ENCODE data around the gene FAM184B. TPM values are rescaled to one million over a fixed set of nuclear protein-coding genes. Genes with fewer than 3 reads are reported as not detected.
"Not testable (repeated sequence)": the region's sequence is repeated elsewhere in the genome, so short reads cannot be mapped to it uniquely, and the experiment has no call there.

Gene FAM184B
- total RNA-seq, 1 donor from 2014 or later, result not detected

DNA sequence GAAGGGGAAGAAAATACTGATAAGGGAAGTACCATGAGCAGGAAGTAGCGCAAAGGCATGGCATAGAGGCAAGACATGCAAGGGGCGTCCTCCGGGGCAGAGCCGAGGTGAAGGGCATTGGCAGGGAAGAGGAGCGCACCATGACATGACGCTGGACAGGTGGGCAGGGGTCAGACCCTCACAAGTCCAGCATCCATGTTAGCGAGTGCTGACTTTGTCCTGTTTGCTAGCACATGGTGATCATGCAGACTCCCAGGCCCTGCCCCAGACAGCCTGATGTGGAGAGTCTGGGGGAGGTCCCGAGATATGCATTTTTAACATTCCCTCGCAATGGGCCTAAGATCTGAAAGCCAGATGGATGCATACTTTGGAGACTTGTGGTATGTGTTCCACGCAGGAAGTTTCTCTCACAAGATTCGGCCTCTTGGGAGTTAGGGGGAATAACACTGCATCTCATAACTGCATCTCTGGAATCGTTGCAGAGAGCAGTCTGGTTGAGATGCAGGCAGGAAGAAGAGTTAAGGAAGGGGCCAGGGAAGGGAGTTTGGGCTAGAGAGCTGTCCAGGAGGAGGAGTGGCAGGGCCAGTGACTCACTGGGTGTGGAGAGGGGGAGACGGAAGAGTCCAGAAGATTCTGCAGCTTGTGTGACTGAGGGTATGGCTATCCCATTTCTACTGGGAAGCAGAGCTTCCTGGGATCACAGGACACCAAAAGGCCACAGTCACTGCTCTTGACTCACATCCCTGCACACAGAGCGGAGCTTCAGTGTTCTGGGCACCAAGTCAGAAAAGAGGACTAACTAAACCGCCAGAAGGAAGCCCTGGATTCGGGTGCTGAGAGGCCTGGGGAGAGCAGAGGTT lies 59.7 kb downstream of the FAM184B start:
- DNase-seq (ENCODE audit: extremely low read depth, low read depth, low spot score), result no peak

DNA sequence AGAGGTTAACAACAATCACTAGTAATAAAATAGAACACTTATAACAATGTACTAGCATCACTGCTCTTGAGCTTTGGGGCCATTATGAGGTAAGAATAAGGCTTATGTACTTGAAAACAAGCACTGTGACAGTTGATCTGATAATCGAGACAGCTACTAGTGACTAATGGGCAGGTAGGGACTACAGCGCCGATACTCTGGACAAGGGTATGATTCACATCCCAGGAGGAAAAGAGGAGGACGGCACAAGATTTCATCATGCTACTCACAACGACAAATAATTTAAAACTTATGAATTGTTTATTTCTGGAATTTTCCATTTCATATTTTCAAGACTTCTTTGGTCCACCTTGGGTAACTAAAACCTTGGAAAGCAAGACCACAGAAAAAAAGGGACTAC lies 62.3 kb downstream of the FAM184B start:
- DNase-seq (ENCODE audit: extremely low read depth, low read depth, low spot score), result no peak

DNA sequence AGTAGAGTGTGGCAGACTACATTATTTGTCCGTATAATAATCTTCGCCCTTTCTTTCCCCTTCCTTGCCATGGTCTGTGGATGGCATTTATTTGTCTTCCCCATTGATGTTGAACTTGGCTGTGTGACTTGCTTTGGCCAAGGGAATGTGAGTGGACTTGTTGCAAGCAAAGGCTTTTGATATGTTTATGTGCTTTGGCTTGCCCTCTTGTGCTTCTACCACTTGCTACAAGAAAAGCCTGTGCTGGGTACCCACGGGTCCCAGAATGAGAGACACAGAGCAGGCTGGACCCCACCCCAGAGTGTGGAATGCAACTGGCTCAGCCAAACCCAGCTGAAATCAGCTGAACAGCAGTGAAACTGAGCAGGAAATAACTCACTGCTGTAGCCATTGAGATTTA lies 63.0 kb downstream of the FAM184B start:
- no peak for DNase-seq (ENCODE audit: extremely low read depth, low read depth, low spot score)

- DNase-seq (ENCODE audit: extremely low read depth, low read depth, low spot score), result no peak
These were observed 64.1 kb downstream of the FAM184B start for GRCh38 chr4:17717301-17717700.

- no peak for DNase-seq (ENCODE audit: extremely low read depth, low read depth, low spot score)
These were observed 65.9 kb downstream of the FAM184B start for GRCh38 chr4:17715511-17715910.

GRCh38 chr4:17713779-17714178 lies 67.6 kb downstream of the FAM184B start:
- DNase-seq (ENCODE audit: extremely low read depth, low read depth, low spot score), result no peak

GRCh38 chr4:17712166-17712565 lies 69.3 kb downstream of the FAM184B start:
- no peak for DNase-seq (ENCODE audit: extremely low read depth, low read depth, low spot score)

DNA sequence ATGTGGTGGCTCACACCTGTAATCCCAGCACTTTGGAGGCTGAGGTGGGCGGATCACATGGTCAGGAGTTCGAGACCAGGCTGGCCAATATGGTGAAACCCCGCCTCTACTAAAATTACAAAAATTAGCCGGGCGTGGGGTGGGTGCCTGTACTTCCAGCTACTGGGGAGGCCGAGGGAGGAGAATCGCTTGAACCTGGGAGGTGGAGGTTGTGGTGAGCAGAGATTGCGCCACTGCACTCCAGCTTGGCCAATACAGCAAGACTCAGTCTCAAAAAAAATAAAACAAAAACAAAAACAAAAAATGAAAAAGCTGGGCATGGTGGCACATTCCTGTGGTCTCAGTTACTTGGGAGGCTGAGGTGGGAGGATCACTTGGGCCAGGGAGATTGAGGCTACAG lies 70.2 kb downstream of the FAM184B start:
- not testable (repeated sequence) for DNase-seq (ENCODE audit: extremely low read depth, low read depth, low spot score)

GRCh38 chr4:17709763-17710068 lies 71.7 kb downstream of the FAM184B start:
- DNase-seq (ENCODE audit: extremely low read depth, low read depth, low spot score), result no peak

- DNase-seq (ENCODE audit: extremely low read depth, low read depth, low spot score), result no peak
These were observed 72.2 kb downstream of the FAM184B start for GRCh38 chr4:17708992-17709762.

DNA sequence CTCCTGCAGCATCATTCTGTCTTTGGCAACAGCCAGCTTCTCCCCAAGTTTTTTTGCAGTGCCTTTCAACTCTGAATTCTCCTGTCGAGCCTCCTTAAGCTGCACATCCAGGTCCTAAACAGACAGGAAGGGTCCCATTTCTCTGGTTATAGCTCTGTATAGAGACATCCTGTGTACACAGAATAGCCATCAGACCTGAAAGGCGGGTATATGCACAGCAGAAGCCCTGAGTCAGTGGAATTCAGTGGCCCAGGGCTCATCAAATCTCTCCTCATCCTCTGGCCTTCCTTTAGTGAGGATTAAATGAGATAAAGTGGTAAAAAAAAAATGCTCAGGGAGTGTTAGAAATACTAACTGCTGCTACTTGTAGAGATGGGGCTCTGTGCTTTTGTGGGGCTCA lies 73.8 kb downstream of the FAM184B start:
- DNase-seq (ENCODE audit: extremely low read depth, low read depth, low spot score), result no peak

DNA sequence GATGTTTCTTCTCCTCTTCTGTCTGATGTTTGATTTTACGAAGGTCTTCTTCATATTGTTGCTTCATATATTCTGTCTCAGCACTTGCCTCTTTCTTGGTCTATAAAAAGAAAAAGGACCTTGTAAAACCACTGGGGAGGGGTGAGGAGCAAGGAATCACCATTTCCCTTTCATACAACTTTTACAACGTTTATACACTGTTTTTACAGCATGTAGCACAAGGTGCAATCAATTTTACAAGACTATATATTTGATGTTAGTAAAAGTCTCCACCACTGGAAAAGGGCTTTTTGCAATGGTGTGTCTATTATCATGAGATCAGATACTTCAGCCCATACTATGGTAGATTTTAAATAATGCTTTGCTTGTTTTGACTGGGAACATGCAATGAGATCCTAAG lies 76.3 kb downstream of the FAM184B start:
- no peak for DNase-seq (ENCODE audit: extremely low read depth, low read depth, low spot score)

DNA sequence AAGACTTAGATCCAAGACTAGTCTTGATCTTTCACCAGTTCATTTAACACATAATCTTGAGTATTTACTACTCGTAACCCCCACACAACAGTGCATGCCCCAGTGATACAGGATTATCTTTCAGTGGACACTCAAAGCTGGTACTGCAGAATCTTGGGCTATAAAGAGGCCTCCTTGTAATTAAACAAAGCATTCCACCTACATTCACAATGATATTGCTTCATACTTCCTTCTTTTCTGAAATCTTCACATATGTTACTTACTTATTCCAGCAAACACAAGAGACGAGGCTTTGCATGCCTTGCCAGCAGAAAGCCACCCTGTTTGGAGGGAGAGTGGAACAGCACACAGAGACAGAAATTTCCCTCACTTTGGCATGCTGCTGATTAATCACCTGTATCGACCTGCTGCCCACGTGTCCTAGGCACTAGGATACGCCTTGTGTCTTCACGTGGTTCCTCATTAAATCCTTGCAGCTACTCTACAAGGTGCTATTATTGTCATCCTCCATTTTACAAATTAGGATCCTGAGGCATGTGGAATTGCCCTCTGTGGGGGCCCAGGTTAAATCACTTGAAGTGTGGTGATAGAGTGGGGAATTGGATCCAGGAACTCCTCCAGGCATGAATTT lies 77.3 kb downstream of the FAM184B start:
- DNase-seq (ENCODE audit: extremely low read depth, low read depth, low spot score), result no peak

DNA sequence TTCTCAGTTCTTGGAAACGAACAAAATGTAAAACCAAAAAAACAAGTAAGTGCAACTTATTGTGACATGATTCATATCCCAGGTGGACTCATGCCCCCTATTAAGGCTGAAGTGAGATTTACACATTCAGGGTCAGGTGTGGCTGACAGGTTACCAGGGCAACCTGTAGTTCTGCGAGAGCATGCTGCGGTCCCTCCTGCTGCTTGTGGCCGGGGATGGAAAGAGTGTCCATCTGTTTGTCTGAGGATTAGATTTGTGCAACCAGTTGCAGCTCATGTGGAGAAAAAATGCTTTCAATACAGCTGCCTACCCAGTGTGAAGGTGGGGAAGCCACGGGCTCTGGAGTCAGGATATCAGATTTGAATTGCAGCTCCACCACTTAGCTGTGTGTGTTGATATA lies 78.8 kb downstream of the FAM184B start:
- no peak for DNase-seq (ENCODE audit: extremely low read depth, low read depth, low spot score)

DNA sequence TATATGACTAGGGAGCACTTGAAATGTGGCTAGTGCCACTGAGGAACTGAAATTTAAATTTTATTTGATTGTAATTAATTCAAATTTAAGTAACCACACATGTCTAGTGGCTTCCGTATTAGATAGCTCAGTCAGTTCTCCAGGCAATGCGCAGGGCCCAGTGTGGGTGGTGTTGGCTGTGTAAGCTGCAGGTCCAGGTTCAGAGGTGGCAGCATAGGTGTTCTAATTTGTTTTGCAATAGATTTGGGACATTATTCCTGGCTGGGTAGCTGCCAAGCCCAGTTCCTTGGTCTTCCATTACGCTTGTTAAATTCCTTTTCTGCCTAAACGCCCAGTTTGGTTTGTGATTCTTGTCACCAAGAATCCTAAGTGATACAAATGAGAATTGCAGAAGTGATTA lies 79.5 kb downstream of the FAM184B start:
- no peak for DNase-seq (ENCODE audit: extremely low read depth, low read depth, low spot score)

DNA sequence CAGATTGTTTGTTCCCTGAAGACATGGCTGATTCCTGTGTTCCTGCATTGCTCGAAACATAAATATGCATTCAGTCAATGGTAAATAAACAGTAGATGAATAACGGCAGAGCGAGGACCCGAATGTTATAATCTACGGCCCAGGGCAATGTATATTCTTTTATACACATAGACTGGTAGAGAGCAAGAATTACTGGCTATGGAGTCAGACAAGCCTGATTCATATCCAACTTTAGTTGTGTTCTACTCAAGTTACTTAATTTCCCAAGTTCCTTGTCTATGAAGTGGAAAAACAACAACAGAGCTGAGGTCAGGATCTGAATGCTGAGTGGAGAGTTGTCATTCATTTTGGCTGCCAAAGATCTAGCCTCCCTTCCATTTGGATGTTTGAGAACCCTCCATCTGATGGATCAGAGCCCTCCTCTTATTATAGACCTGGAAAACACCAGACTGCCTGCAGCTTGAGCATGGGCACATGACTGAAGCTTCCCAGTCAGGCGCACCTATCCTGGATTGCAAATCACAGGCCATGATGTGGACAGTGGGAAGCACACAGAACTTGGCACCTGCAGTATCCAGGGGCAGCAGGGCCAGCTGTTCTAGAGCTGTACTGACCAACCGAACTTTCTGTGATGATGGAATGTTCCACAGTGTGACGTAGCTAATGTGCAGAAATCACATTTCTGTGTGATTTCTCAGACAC lies 80.1 kb downstream of the FAM184B start:
- DNase-seq (ENCODE audit: extremely low read depth, low read depth, low spot score), result no peak

DNA sequence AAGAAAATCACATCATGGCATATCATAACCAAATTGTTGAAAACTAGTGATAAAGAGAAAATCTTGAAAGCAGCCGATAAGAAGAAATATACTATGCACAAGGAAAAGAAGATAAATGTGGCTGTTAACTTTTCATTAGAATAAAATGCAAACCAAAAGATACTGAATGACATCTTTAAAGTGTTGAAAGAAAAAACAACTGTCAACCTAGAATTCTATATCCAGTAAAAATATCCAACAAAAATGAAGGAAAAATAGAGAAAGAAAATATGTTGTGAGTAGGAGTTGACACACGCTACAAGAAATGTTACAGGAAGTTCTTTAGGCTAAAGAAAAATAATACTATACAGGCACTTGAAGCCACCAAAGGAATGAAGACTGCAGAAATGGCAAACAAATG lies 82.0 kb downstream of the FAM184B start:
- DNase-seq (ENCODE audit: extremely low read depth, low read depth, low spot score), result no peak

DNA sequence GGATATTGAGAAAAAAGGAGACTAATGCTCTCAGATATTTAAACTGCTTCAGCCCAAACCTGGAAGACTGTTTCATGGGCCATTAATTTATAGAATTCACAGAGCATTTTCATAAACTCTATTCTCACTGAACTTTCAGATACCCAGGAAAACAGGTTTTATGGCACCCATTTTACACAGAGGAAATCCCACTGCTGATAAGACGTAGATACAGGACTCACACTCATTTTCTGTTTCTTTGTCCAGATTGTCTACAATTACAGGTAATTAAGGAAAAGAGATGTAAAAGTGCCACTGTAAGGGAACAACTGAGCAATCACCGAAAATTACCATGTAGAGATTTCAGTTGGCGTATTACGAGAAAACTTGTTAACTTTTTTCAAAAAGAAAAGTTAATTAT lies 83.3 kb downstream of the FAM184B start:
- no peak for DNase-seq (ENCODE audit: extremely low read depth, low read depth, low spot score)

GRCh38 chr4:17695341-17695740 lies 86.1 kb downstream of the FAM184B start:
- DNase-seq (ENCODE audit: extremely low read depth, low read depth, low spot score), result no peak

- no peak for DNase-seq (ENCODE audit: extremely low read depth, low read depth, low spot score)
These were observed 86.9 kb downstream of the FAM184B start for GRCh38 chr4:17694552-17694951.

DNA sequence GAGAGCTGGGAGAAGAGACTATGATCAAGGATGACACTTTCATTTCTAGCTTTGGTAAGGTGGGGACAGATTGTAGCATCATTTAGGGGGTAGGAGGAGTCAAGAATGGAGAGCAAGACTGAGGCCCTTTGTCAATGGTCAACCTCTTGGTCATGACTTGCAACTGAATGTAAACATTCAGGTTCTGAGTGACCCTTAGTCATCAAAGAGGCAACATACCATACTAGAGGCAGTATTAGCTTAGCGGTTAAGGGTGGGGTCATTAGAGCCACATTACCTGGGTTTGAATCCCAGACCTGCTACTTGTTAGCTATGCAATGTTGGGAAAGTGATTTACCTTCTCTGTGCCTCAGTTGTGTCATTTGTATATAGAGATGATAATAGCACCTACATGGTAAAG lies 90.5 kb downstream of the FAM184B start:
- no peak for DNase-seq (ENCODE audit: extremely low read depth, low read depth, low spot score)
